HG02870 (cell line): ENCODE results near the gene FAHD2A.
"Not testable (repeated sequence)": the region's sequence is repeated elsewhere in the genome, so short reads cannot be mapped to it uniquely, and the experiment has no call there.

Experiments used
- ATAC-seq: cut with Tn5 transposase; IDR thresholded peaks from one replicate; pipeline ENCODE4 v1.9.1; 2021; ENCODE audit warnings: mild to moderate bottlenecking, moderate library complexity; ENCODE audit not compliant: unreplicated experiment

FAHD2A gene

GRCh38 chr2:95433373-95433772 is 30.9 kb downstream of the FAHD2A start:
- not testable (repeated sequence) for ATAC-seq

GRCh38 chr2:95433973-95434372 is 31.5 kb downstream of the FAHD2A start:
- ATAC-seq: not testable (repeated sequence)

GRCh38 chr2:95434507-95435076 is 32.1 kb downstream of the FAHD2A start:
- ATAC-seq: not testable (repeated sequence)

GRCh38 chr2:95435162-95435871 is 32.8 kb downstream of the FAHD2A start:
- not testable (repeated sequence) for ATAC-seq

GRCh38 chr2:95435872-95436209 is 33.3 kb downstream of the FAHD2A start:
- ATAC-seq: not testable (repeated sequence)

GRCh38 chr2:95442474-95443099 is 40.1 kb downstream of the FAHD2A start:
- ATAC-seq: not testable (repeated sequence)

GRCh38 chr2:95445317-95445716 is 42.8 kb downstream of the FAHD2A start:
- ATAC-seq: not testable (repeated sequence)

- ATAC-seq: not testable (repeated sequence)
Observed at GRCh38 chr2:95463292-95463691, 60.8 kb downstream of the FAHD2A start.
